NCI-H510A treated with DMSO at 0.1 percent for 48 hours (cell line): Measurements from ENCODE around the gene DPP4.

Experiments used
- DNase-seq: peaks from one replicate; lab custom pipeline; 2025; lab: John Stamatoyannopoulos, UW

Gene DPP4

DNA sequence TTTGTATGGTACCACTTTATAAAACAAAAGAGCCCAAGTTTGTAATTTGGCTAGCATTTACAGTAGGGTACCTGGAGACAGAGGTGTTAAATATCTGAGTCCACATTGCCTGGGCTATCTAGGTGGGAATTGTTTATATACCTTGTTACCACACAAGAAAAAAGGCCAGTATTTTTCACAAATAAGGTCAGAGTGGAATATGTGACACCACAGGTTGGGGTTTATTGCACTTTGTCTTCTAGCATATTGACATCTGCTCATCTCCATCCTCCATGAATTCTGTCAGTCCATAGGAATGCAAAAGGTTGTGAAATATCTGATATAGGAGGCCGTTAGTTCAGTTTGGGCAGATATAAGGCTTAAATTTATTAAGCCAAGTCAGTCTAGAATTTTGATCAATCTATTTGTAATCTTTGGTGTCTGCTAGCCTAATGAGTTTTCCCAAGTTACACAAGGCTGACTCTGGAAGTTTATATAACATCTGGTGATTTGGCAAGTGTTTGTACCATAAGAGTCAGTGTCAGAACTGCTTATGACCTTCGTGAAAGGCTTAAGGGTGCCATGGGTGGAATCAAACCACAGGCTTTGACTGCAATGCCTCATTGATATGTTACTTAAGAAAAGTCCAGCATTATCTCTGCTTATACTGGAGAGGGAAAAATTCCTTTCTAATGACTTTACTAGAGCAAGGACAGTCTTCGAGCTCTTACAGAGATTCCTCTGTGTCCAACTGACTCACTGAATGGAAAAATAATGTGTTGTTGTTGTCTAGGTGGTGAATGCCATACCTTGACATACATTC is 11.3 kb upstream of the DPP4 start:
- no peak for DNase-seq

DNA sequence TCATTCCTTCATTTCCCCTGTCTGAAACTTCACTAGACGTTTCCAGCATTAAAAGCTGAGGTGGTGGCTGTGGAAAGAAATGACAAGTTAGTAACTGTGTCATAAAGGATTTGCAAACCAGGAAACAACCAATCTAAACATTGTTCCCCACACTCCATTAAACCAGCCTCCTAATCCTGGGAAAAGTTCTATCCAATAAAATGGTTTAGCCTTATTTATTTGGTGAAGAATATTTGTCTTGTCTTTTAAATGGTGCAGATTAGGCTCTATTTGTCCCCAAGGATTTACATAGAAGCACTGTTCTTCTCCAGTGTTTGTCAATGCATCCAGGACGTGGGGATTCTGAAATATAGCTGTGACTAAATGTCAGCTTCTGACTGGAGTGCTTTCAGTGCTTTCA is 10.5 kb upstream of the DPP4 start:
- DNase-seq: no peak

DNA sequence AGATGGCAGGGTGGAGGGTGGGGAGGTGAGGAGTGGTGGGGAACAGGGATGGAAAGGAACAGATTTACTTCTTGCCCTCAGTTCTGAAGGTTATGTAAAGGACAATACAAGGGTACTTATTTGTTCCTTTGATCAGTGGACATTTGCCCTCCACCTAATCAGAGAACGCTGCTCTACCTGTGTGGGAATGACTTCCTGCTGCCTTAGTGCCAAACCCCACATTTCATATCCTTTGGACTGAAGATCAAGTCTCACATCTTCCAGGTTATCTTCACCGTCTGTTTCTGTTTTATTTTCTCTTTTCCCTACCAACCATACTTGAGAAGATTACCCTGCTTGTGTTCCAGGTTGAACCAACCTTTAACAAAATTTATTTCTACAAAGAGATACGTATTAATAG is 8.7 kb upstream of the DPP4 start:
- no peak for DNase-seq

DNA sequence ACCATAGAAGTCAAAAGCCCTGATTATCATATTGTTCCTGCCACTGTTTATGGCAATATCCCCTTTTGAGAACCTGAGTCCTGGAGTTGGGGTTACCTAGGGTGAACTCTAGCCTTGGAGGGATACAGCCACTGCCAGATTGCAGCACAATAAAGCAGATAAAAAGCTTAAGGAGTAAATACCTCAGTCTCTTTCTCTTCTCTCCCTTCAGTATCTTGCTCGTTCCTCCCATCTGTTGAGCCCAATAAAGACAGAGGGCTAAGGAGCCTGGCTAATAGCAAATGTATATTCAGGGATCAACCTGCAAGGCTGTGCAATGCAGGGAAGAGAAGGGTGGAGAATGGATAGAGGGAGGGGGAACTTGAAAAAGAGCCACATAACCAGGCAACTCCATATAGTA is 8.0 kb upstream of the DPP4 start:
- DNase-seq: no peak

DNA sequence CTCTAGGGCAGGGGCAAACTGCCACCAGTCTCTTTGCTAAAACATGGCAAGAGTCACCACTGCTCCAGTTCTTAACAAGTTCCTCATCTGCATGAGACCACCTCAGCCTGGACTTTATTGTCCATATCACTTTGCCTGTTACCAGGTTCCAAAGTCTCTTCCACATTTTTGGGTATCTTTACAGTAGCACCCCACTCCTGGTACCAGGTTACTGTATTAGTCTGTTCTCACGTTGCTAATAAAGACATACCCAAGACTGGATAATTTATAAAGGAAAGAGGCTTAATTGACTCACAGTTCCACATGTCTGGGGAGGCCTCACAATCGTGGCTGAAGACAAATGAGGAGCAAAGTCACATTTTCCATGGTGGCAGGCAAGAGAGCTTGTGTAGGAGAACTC is 5.5 kb upstream of the DPP4 start:
- DNase-seq: no peak

DNA sequence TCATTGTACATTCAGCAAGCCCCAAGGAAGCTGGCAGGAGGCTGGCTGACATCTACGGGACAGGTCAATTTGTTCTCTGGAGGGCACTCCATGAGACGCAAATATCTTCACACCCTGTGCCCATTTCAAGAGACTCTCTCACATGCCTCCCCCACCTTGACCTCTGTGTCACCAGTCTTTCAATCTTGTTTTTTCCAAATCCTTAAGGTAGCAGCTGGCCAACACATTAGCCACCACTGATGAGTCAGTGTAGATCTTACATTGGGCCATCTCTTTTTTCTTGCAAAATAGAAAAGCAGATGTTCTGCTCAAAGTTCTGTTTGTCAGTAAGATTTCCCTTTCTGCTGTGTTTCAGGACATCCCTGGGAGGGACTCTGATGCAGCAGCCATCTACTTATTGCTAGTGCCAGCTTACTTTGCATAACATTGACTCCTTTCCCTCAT is 1.7 kb upstream of the DPP4 start:
- no peak for DNase-seq

DNA sequence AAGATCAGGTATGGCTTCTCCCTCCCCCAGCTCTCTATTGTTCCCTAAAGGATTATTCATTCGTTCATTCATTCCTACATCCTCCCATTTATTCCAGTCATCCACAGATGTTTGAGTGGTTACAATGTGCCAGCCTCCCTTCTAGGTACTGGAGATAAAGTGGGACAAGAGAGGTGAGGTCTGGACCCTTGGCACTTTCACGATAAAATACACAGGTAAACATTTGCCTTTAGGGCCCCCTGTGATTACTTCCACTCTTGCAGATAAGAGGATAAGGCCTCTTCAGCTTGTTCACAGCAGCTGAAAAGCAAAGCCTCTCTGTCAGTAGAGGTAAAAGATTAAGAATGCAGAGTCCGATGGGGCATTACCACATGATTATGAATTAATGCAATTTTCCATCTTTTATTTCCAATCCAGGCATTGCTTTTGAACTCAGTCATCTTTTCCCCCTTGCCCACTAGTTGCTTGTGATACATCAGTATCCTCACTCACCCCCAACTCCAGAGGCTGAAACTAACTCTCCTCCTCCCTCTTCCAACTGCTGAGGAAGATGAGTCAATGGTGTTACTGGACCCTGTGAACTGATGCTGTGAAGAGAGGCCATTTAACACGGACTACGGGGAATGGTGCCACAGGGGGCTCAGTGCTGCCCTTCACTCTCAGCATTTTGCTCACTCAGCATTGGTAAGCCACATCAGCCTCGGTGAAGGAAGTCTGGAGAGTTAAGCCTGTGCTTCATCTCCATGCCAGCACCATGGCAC is 1.1 kb upstream of the DPP4 start:
- DNase-seq: no peak

DNA sequence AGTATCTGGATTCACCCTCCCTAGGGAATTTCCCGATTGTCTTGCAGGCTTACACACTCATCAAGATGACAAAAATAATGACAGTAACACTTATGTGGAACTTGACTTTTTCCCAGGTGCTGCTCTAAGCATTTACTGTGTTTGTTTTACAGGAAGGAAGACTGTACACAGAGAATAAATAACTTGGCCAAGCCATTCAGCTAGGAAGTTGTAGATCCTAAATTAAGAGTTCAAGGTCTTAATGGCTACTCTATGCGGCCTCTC is 549 bp upstream of the DPP4 start:
- DNase-seq: no peak

DNA sequence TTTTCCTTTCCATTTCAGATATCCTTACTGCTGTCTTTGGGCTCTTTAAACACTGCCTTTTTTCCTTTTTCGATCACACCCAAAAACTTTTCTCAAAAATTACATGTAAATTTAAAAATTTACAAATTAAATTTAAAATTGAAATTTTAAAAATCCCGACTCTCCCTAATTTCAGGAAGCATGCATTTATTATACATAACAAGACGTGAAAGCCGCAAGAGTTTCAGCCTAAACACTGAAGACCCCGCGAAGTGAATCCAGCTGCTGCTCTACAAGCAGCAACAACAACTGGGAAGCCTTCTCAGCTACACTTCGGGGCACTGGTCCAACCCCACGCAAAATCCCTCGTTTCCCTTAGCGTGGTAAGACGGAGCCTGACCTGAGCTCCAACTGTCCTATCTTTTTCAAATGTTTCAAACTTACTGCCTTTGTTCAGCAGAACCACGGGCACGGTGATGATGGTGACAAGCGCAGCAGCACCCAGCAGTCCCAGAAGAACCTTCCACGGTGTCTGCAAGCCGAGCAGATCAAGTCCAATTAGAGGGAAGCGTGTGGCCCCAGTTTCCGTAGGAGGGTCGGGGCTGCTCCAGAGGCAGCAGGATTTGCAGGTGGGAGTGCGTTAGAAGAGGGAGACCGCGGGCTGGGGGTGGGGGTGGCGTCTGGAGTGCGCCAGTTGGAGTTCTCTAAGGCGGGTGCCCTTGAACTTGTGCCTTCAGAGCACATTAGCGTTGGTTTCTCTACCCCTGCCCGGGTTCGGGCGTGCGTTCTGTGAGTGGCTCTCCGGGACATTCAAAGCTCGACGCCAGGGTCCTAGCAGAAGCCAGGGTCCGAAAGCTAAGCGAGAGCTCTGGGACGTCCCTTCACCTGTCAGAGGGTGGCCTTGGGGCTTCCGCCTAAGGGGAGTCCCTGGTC is 783 bp downstream of the DPP4 start:
- DNase-seq: no peak

DNA sequence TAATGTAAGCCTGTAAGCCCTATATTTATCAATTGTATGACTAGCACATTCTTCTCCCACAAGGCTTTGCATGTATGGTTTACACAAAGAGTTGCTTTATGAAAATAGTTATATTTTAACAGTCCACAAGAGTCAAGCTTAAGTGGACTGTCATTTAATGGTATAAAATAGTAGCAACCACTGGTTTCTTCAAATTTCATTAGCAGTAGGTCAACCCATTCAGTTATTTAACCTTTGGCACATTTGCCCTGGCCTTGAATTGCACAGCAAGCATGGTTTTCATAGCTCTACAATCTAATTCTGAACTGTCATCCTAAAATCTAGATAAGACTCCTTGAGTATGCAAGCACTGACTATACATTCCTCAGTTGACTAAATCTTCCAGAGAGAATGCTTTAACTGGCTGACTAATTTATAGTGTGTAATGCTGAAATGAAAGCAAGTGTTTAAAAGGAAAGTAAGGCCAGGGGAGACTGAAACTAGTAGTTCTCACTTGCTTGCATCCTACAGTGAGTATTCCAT is 1.8 kb downstream of the DPP4 start:
- DNase-seq: no peak

DNA sequence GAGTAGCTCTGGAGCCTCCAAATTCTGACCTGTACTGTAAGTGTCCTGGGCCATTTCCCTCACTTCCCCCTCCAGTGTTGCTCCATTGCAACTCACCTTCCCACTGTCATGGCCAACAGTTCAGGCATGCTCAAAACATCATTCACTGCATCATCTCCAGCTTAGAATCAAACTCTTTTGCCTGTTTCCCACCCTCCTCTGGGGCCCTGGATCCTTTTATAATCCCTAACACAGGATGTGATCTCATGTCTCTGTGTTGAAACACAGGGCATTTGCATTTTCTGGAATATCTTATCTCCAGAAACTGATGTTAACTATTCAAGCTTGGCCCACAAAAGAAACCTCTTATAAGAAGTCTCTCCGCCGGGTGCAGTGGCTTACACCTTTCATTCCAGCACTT is 3.0 kb downstream of the DPP4 start:
- no peak for DNase-seq

DNA sequence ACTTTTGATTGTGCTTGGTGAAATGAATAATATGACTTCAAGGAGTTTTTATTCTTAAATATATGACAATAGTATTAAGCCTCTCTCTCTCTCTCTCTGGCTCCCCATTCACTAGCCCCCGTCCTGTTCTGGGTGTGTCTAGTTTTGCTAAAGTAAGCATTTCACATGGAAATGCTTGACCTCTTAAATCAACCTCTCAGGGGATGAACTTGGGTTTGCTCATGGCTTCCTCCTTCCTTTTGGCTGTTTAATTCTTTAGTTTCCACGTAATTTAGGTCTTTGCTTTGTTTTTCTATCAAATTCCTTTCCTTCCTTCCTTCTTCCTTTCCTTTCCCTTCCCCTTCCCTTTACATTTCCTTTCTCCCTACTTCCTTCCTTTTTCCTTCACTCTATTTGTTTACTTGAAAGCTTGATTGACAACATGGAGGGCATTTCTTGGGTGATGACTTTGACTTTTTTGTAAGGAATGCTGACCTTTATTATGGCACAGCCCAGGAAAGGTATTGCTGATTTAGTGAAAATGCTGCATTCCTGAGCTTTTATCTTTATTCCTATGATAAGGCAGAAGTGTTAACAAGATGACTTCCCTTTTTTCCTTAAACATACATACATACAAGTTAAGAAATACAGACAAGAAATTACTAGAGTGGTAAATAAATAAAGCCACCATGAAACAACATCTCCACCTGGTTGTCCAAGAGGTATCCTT is 3.6 kb downstream of the DPP4 start:
- no peak for DNase-seq

DNA sequence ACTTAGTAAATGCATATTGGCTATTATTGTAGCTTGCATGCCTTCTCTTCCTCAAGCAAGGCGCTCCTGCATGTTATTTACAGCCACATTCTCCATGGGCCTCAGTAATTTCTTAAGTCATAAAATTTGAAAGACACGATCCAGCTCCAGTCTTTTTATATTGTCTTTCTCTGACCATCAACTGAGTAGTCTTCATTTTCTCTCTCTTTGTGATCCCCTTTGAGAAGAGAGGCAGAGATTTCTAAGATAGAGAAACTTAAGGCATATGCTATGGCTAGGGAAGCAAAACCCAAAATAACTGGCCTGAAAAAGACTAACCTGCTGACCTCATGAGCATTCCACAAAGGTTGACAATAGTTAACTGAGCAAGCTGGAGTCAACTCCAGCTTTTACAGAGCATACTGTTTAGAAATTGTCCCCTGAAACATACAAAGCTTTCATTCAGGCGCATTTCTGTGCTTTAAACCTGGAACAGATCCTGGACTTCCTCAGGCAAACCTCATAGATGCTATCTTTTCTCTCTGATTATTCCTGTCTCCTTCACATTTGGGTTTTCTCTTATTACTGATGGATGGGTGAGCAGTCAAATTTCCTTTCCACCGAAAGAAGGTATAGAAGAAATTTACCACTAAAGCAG is 4.6 kb downstream of the DPP4 start:
- DNase-seq: no peak

DNA sequence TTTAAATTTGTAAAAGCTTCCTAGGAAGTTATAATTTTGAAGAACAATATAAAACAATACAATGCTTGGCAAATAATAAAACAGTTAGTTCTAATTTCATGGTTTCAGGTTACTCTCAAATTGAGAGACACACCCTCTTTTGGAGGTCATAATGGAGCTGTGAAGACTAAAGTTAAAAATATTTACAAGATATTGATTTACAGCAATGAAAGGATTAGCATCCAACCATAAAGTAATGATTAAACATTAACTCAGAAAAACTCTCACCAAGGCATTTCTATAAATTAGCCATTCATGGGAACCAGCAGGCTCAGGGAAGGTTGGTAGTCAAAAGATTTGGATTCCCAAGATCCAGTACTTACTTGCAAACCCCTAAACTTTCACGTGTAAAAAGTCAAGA is 6.4 kb downstream of the DPP4 start:
- DNase-seq: no peak

DNA sequence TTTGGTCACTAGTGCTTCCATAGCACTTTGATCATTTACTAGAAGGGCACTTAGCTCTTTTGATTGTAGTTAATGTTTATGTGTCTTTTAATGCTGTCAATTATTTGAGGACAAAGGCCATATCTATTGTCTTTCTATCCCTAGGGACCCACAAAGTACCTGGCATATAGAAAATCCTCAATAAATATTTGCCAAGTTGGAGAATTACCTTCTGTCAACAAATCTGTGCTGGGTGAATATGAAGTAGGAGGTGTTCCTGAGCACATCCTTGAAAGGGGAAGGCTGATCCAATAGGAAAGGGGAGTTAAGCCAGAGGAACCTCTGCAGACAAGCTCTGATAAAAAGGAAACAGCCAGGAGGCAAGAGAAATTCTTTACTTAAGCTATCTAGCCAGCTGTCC is 8.2 kb downstream of the DPP4 start:
- DNase-seq: peak; percentile 5

DNA sequence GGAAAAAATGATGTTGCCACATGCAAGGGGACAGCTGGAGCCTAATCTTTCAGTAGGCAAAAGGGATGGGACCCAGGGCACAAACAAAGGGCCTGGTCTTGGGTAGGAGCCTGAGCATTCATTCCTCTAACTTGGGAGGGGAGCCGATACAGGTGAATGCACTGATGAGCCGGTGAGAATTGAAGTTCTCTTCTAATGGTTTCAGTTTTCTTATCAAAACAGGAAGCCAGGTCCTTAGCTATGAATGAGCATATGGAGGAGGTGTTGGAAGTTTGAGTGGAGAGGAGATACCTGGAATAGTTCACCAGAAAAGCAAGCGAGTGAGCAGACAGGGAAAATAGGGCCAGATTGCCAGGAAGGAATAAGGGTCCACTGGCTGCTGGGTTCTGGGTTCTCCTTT is 10.1 kb downstream of the DPP4 start:
- peak; percentile 42 for DNase-seq

DNA sequence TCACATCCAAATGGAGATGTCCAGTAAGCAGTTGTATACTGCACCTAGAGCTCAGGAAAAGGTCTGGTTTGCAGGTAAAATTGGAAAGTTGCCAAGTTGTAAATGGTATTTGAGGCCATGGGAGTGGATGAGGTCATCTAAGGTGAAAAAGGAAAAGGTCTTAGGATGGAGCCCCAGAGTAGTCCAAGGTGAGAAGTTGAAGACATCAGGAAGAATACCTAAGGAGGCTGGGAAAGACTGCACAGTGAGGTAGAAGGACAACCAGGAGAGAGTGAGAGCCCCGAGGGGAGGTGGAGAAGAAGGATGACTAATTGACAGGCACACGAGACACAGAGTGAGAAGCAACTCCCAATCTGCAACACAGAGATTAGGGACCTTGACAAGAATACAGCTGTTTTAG is 10.7 kb downstream of the DPP4 start:
- DNase-seq: peak; percentile 4

DNA sequence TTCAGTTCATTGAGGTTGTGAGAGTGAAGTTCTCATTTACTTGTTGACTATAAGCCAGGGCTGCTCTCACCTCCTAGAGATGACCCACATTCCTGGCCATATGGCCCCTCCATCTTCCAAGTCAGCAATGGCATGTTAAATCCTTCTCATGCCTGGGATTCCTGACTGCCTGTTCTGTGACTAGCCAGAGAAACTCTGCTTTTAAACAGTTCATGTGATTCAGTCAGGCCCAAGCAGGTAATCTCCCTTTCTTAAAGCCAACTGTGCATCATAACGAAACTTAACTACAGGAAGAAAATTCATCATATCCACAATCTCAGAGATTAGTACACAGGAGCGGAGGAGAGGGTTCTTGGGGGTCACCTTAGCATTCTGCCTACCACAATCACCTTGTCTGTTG is 11.5 kb downstream of the DPP4 start:
- DNase-seq: no peak

DNA sequence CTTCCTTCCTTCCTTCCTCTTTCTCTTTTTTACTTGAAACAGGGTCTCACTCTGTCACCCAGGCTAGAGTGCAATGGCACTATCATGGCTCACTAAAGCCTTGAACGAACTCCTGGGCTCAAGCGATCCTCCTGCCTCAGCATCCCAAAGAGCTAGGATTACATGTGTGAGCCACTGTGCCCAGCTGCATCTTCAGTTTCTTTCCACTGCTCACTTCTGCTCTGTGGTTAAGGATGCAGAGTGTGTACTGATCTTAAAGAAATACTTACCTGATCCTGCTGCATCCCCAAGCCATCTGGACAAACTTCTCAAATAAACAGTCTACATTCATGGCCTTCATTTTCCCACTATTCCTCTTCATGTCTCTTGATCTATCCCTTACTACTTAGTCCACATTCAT is 13.0 kb downstream of the DPP4 start:
- no peak for DNase-seq

DNA sequence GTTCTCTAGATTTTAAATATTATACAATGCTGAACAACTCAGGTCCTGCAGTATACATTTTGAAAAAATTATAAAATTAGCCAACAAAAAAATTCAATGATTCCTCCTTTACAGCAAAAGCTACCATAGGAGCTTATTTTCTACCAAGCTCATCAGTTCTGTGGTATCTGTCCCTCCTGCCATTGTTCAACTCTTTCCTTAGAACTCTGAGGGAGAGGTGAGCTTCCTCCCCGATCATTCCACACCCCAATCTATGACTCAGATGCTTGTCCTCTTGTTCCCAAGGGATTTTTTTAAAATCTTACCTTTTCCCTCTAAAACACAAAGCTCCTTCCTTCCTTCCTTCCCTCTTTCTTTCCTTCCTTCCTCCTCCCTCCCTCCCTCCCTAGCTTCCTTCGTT is 13.5 kb downstream of the DPP4 start:
- DNase-seq: no peak

DNA sequence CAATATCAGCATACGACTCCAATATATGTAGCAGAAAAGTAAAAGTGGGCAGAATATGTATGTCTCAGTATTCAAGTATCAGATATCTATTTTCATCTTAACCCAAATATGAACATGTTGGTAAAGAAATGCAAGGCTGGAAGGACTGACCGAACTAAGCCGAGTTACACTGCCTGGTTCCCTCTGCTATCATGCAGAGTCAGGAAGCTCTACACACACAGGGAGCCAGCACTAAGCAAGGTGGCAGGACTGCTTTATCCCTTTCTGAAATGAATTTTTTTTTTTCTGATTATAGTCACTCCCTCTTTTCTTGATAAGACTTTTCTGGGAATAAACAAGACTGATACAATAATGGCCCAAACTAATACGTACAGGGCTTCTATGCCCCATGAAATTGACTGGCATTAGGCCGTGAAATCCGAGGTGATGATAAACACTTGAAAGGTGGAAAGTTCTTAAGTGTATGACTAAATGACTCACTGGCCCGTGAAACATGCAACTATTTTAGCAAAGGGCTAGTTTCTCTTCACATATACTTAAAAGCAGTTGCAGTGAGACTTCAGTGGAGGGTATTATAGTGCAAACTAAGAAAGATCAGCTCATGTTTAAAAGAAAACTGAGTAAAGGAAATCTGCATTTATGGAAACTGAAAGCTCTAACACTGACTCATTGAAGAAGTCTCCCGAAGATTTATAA is 14.9 kb downstream of the DPP4 start:
- peak; percentile 34 for DNase-seq
